IMR-90 (cell line): ENCODE data around the gene MAP10. TPM values are rescaled to one million over a fixed set of nuclear protein-coding genes. Genes with fewer than 3 reads are reported as not detected.

ENCODE experiments used
- ATAC-seq: fragments of 200-7000 bp; cut with Tn5 transposase; 2 replicates; pipeline ENCODE4 v1.9.1; 2020; ENCODE audit warnings: low read depth, mild to moderate bottlenecking, moderate library complexity
- BruUV-seq: library from RNA; stranded (reverse); fragments of 400-500 nt; replicated peaks from 2 replicates; lab custom pipeline; 2021; lab: Mats Ljungman, UMichigan
- CTCF ChIA-PET: fragments of 300-600 bp; formaldehyde crosslinking; extraction: SDS; loops from one replicate; lab custom pipeline; 2021; ENCODE audit warnings: antibody characterized with exemption; lab: Yijun Ruan, JAX
- POLR2A ChIA-PET: fragments of 300-600 bp; sonication (Branson Sonifier 250); formaldehyde crosslinking; loops from one replicate; lab custom pipeline; 2022; ENCODE audit warnings: antibody characterized with exemption; ENCODE audit not compliant: unreplicated experiment; lab: Charles Lee
- DNase-seq: peaks from one replicate; pipeline ENCODE4 v3.0.0; 2013
- H2AFZ ChIP-seq: replicated peaks from 2 replicates; pipeline ENCODE3; 2013; ENCODE audit warnings: low read length, mild to moderate bottlenecking; ENCODE audit not compliant: poor library complexity
- H2AK5ac ChIP-seq: 2 replicates; pipeline ENCODE4 v1.6.1; 2013; ENCODE audit warnings: low read depth, low read length, inconsistent platforms
- H2AK9ac ChIP-seq: replicated peaks from 2 replicates; pipeline ENCODE3; 2013; ENCODE audit warnings: mild to moderate bottlenecking, low read depth, low read length, moderate library complexity; ENCODE audit not compliant: poor library complexity
- H2BK120ac ChIP-seq: 2 replicates; pipeline ENCODE4 v1.6.1; 2013; ENCODE audit warnings: low read depth, low read length, inconsistent platforms
- H2BK15ac ChIP-seq: 3 replicates; pipeline ENCODE4 v1.6.1; 2013; ENCODE audit warnings: low read depth, low read length, inconsistent platforms
- H2BK20ac ChIP-seq: 2 replicates; pipeline ENCODE4 v1.6.1; 2013; ENCODE audit warnings: low read depth, mild to moderate bottlenecking, inconsistent platforms, low read length, moderate library complexity
- H2BK5ac ChIP-seq: 2 replicates; pipeline ENCODE4 v1.6.1; 2013; ENCODE audit warnings: mild to moderate bottlenecking, low read depth, low read length, inconsistent platforms; ENCODE audit not compliant: poor library complexity, severe bottlenecking
- H3K14ac ChIP-seq: replicated peaks from 2 replicates; pipeline ENCODE4 v1.6.1; 2013; ENCODE audit warnings: low read depth, low read length, inconsistent platforms
- H3K18ac ChIP-seq: 2 replicates; pipeline ENCODE4 v1.6.1; 2013; ENCODE audit warnings: low read depth, low read length, control low read depth
- H3K23ac ChIP-seq: 2 replicates; pipeline ENCODE4 v1.6.1; 2013; ENCODE audit warnings: low read depth, low read length, inconsistent platforms
- H3K27ac ChIP-seq: 2 replicates; pipeline ENCODE4 v1.5.1; 2013; ENCODE audit warnings: mild to moderate bottlenecking, control low read depth, low read length; ENCODE audit not compliant: insufficient read depth
- H3K27me3 ChIP-seq: 2 replicates; pipeline ENCODE4 v1.6.1; 2013; ENCODE audit warnings: low read length; ENCODE audit not compliant: control insufficient read depth, insufficient read depth
- H3K36me3 ChIP-seq: 2 replicates; pipeline ENCODE4 v1.6.1; 2013; ENCODE audit warnings: low read length, mixed read lengths; ENCODE audit not compliant: control insufficient read depth, insufficient read depth
- H3K4ac ChIP-seq: 2 replicates; pipeline ENCODE4 v1.6.1; 2013; ENCODE audit warnings: low read depth, low read length, inconsistent platforms
- H3K4me1 ChIP-seq: 2 replicates; pipeline ENCODE4 v1.6.1; 2013; ENCODE audit warnings: low read length, mixed read lengths; ENCODE audit not compliant: control insufficient read depth, insufficient read depth
- H3K4me2 ChIP-seq: 2 replicates; pipeline ENCODE4 v1.6.1; 2013; ENCODE audit warnings: low read depth, mild to moderate bottlenecking, control low read depth, low read length, moderate library complexity
- H3K4me3 ChIP-seq: 2 replicates; pipeline ENCODE4 v1.5.1; 2013; ENCODE audit warnings: low read depth, mild to moderate bottlenecking, control low read depth, low read length, moderate library complexity; ENCODE audit not compliant: insufficient read depth
- H3K56ac ChIP-seq: 2 replicates; pipeline ENCODE4 v1.6.1; 2013; ENCODE audit warnings: low read length, inconsistent platforms; ENCODE audit not compliant: insufficient read depth; ENCODE audit errors: extremely low read depth
- H3K79me1 ChIP-seq, 2 experiments: 2 replicates each; pipeline ENCODE4 v1.6.1; 2013; ENCODE audit warnings: low read length in 2 of 2, inconsistent platforms in 1 of 2, low read depth in 1 of 2
- H3K9ac ChIP-seq: 2 replicates; pipeline ENCODE4 v1.6.1; 2013; ENCODE audit warnings: low read depth, low read length, control low read depth
- H3K9me1 ChIP-seq: 2 replicates; pipeline ENCODE4 v1.6.1; 2013; ENCODE audit warnings: low read length, inconsistent platforms; ENCODE audit not compliant: insufficient read depth
- H3K9me3 ChIP-seq: 2 replicates; pipeline ENCODE4 v1.6.1; 2013; ENCODE audit warnings: low read length; ENCODE audit not compliant: control insufficient read depth, insufficient read depth
- H4K20me1 ChIP-seq: 2 replicates; pipeline ENCODE4 v1.6.1; 2013; ENCODE audit warnings: low read length, inconsistent platforms; ENCODE audit not compliant: insufficient read depth
- H4K5ac ChIP-seq: 2 replicates; pipeline ENCODE4 v1.6.1; 2013; ENCODE audit warnings: mild to moderate bottlenecking, low read depth, low read length, control low read depth
- H4K8ac ChIP-seq, 2 experiments: 2 replicates each; pipeline ENCODE4 v1.6.1; 2013; ENCODE audit warnings: low read depth in 2 of 2, low read length in 2 of 2, control low read depth in 1 of 2, inconsistent platforms in 1 of 2
- H4K91ac ChIP-seq: 2 replicates; pipeline ENCODE4 v1.6.1; 2013; ENCODE audit warnings: low read depth, low read length, inconsistent platforms; ENCODE audit not compliant: insufficient read depth
- CHD1 ChIP-seq: IDR thresholded peaks from 2 replicates; pipeline ENCODE4 v1.6.1; 2012; ENCODE audit warnings: low read depth, low read length, improper control_type of control experiment
- FOS ChIP-seq: fragments of 150-350 bp; IDR thresholded peaks from 2 replicates; pipeline ENCODE4 v1.6.1; 2016; ENCODE audit warnings: low read depth, low read length
- RAD21 ChIP-seq: IDR thresholded peaks from 2 replicates; pipeline ENCODE4 v1.6.1; 2012; ENCODE audit warnings: low read length, improper control_type of control experiment
- WGBS, 2 experiments: methylation state at CpG; one replicate each; pipeline versions ENCODE4 v1.1.5 to v1.1.7; 2013; ENCODE audit warnings: missing lambda C conversion rate in 2 of 2; ENCODE audit not compliant: insufficient read length in 1 of 2; ENCODE audit errors: extremely low coverage in 2 of 2; 5-methylcytosine and 5-hydroxymethylcytosine counted together
- dilution Hi-C: fragments of 300-500 bp; cut with HindIII; formaldehyde crosslinking; loops from one replicate; pipeline ENCODE4 v1.14.3; 2018; ENCODE audit warnings: low sequenced_read_pairs; ENCODE audit not compliant: unreplicated experiment
- in situ Hi-C: fragments of 300-500 bp; cut with MboI; formaldehyde crosslinking; loops from 3 replicates; pipeline ENCODE4 v1.14.3; 2019; ENCODE audit warnings: low sequenced_read_pairs, inconsistent platforms, mixed read lengths
- intact Hi-C: fragments of 100-400 bp; cut with micrococcal nuclease; formaldehyde crosslinking; loops from 2 replicates; pipeline ENCODE4 v1.10.0; 2022
- polyA plus RNA-seq, 3 experiments: library from polyadenylated mRNA; depleted of rRNA; stranded (reverse); fragments of >200 nt; gene quantifications; 2 replicates each; pipeline ENCODE4 v1.2.3, GENCODE V29; 2012; ENCODE audit warnings: low replicate concordance in 1 of 3
- total RNA-seq: library from RNA; depleted of rRNA; stranded (reverse); fragments of >200 nt; gene quantifications from 2 replicates; pipeline ENCODE4 v1.2.3, GENCODE V29; 2012

The MAP10 gene
- total and polyA plus RNA-seq, 2 of the 4 experiments (the other 2 are of a cell fraction), result 1.0 to 1.1 TPM

DNA sequence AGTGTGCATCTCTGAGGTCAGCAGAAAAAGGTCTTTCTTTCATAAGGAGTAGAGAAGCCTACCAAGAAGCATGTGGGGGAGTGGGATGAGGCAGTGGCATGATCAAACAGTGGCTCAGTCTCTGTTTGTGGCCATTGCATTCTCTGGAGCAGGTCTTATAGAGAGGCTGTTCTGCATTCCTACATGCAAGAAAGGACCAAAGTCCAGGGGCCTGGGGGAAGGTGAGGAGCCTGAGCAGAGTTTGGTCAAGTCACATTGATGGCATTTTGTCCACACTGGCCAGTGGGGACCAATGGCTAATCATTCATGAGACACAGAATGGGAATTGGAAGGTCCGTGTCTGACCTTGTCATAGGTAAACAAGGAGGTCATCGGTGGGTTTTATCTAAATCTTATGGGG, 25.4 kb downstream of the MAP10 start:
- Histone ChIP-seq H2BK120ac (no peak overlapping the region), H2AK5ac (no peak overlapping the region), H3K9me1 (no peaks in the 10 kb centered on the region), H2BK20ac (no peak overlapping the region), H3K79me1 (no peaks in the 10 kb centered on the region), H3K56ac (no peak overlapping the region), H3K27me3 (no peaks in the 10 kb centered on the region), H3K4me3 (no peak overlapping the region), H4K91ac (no peak overlapping the region), H3K9ac (no peak overlapping the region), H4K8ac (no peak overlapping the region), H2BK15ac (no peak overlapping the region), H2BK5ac (no peak overlapping the region), H3K23ac (no peak overlapping the region), H3K14ac (no peak overlapping the region), H4K20me1 (no peaks in the 10 kb centered on the region), H3K4ac (no peak overlapping the region), H3K9me3 (no peaks in the 10 kb centered on the region), H3K27ac (no peak overlapping the region), H2AFZ (no peak overlapping the region), H3K36me3 (no peaks in the 10 kb centered on the region), H3K4me2 (no peak overlapping the region), H3K4me1 (no peaks in the 10 kb centered on the region), H3K18ac (no peak overlapping the region), H4K5ac (no peak overlapping the region), H2AK9ac (no peak overlapping the region)
- ATAC-seq, result no peak
- dilution Hi-C loops (loop anchor here (25.0 kb wide), 1 partner anchor 107 kb away; no protein-coding TSS in a partner anchor), in situ Hi-C loops (no loop called here), intact Hi-C loops (no loop called here)
- CTCF ChIA-PET, result no interaction called here
- WGBS, 2 experiments, result no CpG with 5 or more reads among the region's 2 CpGs
- no peak for DNase-seq
- TF ChIP-seq RAD21 (no peak), CHD1 (no peak), FOS (no peak)
- POLR2A ChIA-PET, result no interaction called here
- no TSS peak for BruUV-seq
